A673 (cell line): ENCODE data around the gene AFAP1L1.

Source experiments
- CTCF ChIP-seq: fragments of 300-800, 200-600 bp; sonication (generic); conservative IDR thresholded peaks from 2 replicates; pipeline ENCODE4 v1.5.1; 2017; ENCODE audit warnings: low read depth, mild to moderate bottlenecking, antibody characterized with exemption, low read length, moderate library complexity, mixed read lengths
- EZH2 ChIP-seq: fragments of 200-600 bp; sonication (generic); IDR thresholded peaks from 2 replicates; pipeline ENCODE4 v1.6.1; 2017; ENCODE audit warnings: borderline replicate concordance, low read depth, mild to moderate bottlenecking, mixed read lengths, antibody characterized with exemption, low read length; ENCODE audit not compliant: poor library complexity, severe bottlenecking

DNA sequence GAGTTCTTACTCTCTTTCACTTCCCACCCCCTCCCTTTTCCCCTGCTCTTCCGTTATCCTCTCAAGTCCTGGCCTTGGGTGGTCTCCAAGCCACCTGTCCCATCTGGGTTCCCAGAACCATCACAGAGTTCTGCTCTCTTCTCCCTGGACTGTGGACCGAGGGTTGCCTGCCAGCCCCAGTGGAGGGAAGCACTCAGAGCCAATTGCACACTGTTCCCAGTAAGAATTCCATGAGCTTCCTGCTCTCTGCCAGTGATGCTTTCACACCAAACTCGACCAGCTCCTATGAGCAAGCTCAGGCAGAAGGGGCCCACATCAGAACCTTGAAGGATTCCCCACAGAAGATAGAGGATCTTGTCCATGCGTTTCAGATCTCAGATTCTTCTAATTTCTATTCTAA lies 20.1 kb upstream of the AFAP1L1 start:
- TF ChIP-seq CTCF (no peak), EZH2 (no peak)
